SHP77 (cell line): ENCODE data around the gene CNGB1.

Source experiments
- DNase-seq, 2 experiments: peaks; one replicate each; lab custom pipeline; 2025; lab: John Stamatoyannopoulos, UW

The CNGB1 gene

GRCh38 chr16:57972306-57972705 lies 1.4 kb upstream of the CNGB1 start:
- no peak for DNase-seq

GRCh38 chr16:57971848-57972247 lies 920 bp upstream of the CNGB1 start:
- DNase-seq: no peak

GRCh38 chr16:57970319-57970718 lies 609 bp downstream of the CNGB1 start:
- no peak for DNase-seq

GRCh38 chr16:57969451-57970123 lies 1.3 kb downstream of the CNGB1 start:
- no peak for DNase-seq

GRCh38 chr16:57967916-57968315 lies 3.0 kb downstream of the CNGB1 start:
- DNase-seq: no peak

GRCh38 chr16:57966986-57967385 lies 3.9 kb downstream of the CNGB1 start:
- DNase-seq: no peak

- no peak for DNase-seq
These were observed 4.6 kb downstream of the CNGB1 start for GRCh38 chr16:57966204-57966771.

- no peak for DNase-seq
These were observed 6.7 kb downstream of the CNGB1 start for GRCh38 chr16:57964157-57964700.

- no peak for DNase-seq
These were observed 8.2 kb downstream of the CNGB1 start for GRCh38 chr16:57962756-57963155.

- DNase-seq: no peak
These were observed 8.9 kb downstream of the CNGB1 start for GRCh38 chr16:57962046-57962445.

GRCh38 chr16:57961538-57961937 lies 9.4 kb downstream of the CNGB1 start:
- DNase-seq: no peak

- DNase-seq: no peak
These were observed 10.0 kb downstream of the CNGB1 start for GRCh38 chr16:57960826-57961472.

GRCh38 chr16:57960310-57960709 lies 10.6 kb downstream of the CNGB1 start:
- DNase-seq: no peak

GRCh38 chr16:57959804-57960203 lies 11.1 kb downstream of the CNGB1 start:
- DNase-seq: no peak

- DNase-seq: no peak
These were observed 11.8 kb downstream of the CNGB1 start for GRCh38 chr16:57959121-57959520.

GRCh38 chr16:57958544-57958943 lies 12.4 kb downstream of the CNGB1 start:
- no peak for DNase-seq

GRCh38 chr16:57957673-57958392 lies 13.1 kb downstream of the CNGB1 start:
- no peak for DNase-seq

- no peak for DNase-seq
These were observed 13.8 kb downstream of the CNGB1 start for GRCh38 chr16:57956924-57957672.

- no peak for DNase-seq
These were observed 14.6 kb downstream of the CNGB1 start for GRCh38 chr16:57956270-57956808.

- DNase-seq: no peak
These were observed 15.2 kb downstream of the CNGB1 start for GRCh38 chr16:57955572-57956188.

- no peak for DNase-seq
These were observed 17.1 kb downstream of the CNGB1 start for GRCh38 chr16:57953857-57954256.
